Endodermal cell (in vitro differentiated cells): ENCODE data around the gene TMEM254. TPM values are rescaled to one million over a fixed set of nuclear protein-coding genes. Genes with fewer than 3 reads are reported as not detected.
"Not testable (repeated sequence)": the region's sequence is repeated elsewhere in the genome, so short reads cannot be mapped to it uniquely, and the experiment has no call there.

Experiments
- DNase-seq: peaks from one replicate; pipeline ENCODE4 v3.0.0-alpha.2; 2017
- H3K27ac ChIP-seq: 2 replicates; pipeline ENCODE4 v1.5.1; 2013; ENCODE audit warnings: mild to moderate bottlenecking, low read depth, low read length, moderate library complexity
- H3K27me3 ChIP-seq: 2 replicates; pipeline ENCODE4 v1.6.1; 2013; ENCODE audit warnings: mild to moderate bottlenecking, low read length, moderate library complexity; ENCODE audit not compliant: insufficient read depth, control insufficient read depth, poor library complexity, severe bottlenecking
- H3K36me3 ChIP-seq: 2 replicates; pipeline ENCODE4 v1.7.0; 2013; ENCODE audit warnings: mild to moderate bottlenecking, low read length, moderate library complexity; ENCODE audit not compliant: control insufficient read depth, insufficient read depth
- H3K4me1 ChIP-seq: one replicate; pipeline ENCODE4 v1.7.0; 2013; ENCODE audit warnings: low read length; ENCODE audit not compliant: control insufficient read depth, insufficient read depth
- H3K4me3 ChIP-seq: 2 replicates; pipeline ENCODE4 v1.5.1; 2013; ENCODE audit warnings: mild to moderate bottlenecking, low read length, moderate library complexity
- H3K9ac ChIP-seq: 2 replicates; pipeline ENCODE4 v1.6.1; 2013; ENCODE audit warnings: mild to moderate bottlenecking, low read length, moderate library complexity; ENCODE audit not compliant: poor library complexity, severe bottlenecking; ENCODE audit errors: extremely low read depth
- H3K9me3 ChIP-seq: 2 replicates; pipeline ENCODE4 v1.6.1; 2013; ENCODE audit warnings: mild to moderate bottlenecking, low read length, moderate library complexity; ENCODE audit not compliant: control insufficient read depth
- H3K27ac Mint-ChIP-seq: 2 replicates; pipeline ENCODE4 v1.8.0; 2020; ENCODE audit warnings: mixed read lengths
- H3K27me3 Mint-ChIP-seq: 2 replicates; pipeline ENCODE4 v1.8.0; 2021; ENCODE audit warnings: mild to moderate bottlenecking, mixed read lengths; ENCODE audit not compliant: insufficient read depth
- H3K36me3 Mint-ChIP-seq: 2 replicates; pipeline ENCODE4 v1.8.0; 2020; ENCODE audit warnings: low read depth, mixed read lengths
- H3K4me1 Mint-ChIP-seq: 2 replicates; pipeline ENCODE4 v1.8.0; 2020; ENCODE audit warnings: mixed read lengths
- H3K4me3 Mint-ChIP-seq: 2 replicates; pipeline ENCODE4 v1.8.0; 2020; ENCODE audit warnings: mild to moderate bottlenecking, moderate library complexity, mixed read lengths
- H3K9me3 Mint-ChIP-seq: 2 replicates; pipeline ENCODE4 v1.8.0; 2020; ENCODE audit warnings: mild to moderate bottlenecking, mixed read lengths
- WGBS, 2 experiments: methylation state at CpG; one replicate each; pipeline versions ENCODE4 v1.1.5 to v1.1.7; 2013; ENCODE audit warnings: missing lambda C conversion rate in 2 of 2, mixed read lengths in 1 of 2; ENCODE audit not compliant: insufficient coverage in 1 of 2, insufficient read length in 1 of 2; 5-methylcytosine and 5-hydroxymethylcytosine counted together
- long read RNA-seq, 4 experiments: library from polyadenylated mRNA in 2 of 4; library from RNA in 1 of 4; library from capped mRNA in 1 of 4; stranded (forward) in 3 of 4; unstranded in 1 of 4; transcript quantifications; one replicate each; pipeline ENCODE4 v2.0.0, GENCODE V29; 2020 to 2021; ENCODE audit warnings: inconsistent platforms in 1 of 4
- polyA plus RNA-seq, 2 experiments: library from polyadenylated mRNA; stranded (reverse); fragments of 50-300 nt; gene quantifications; one replicate each; pipeline ENCODE4 v1.2.3, GENCODE V29; 2013
- total RNA-seq, 2 donors: library from RNA; stranded (reverse); fragmentation: NEBNext Ultra II Directional in 1 of 2; extraction: Animal tissue kit (Norgen Biotek cat#: 25700) in 1 of 2; gene quantifications; 2 replicates in 1 of 2; 3 replicates in 1 of 2; pipeline ENCODE4 v1.2.1, GENCODE V29; 2021
- TF ChIP-seq, protein P1 (sequence below): fragments of 200-600 bp; sonication (generic); conservative IDR thresholded peaks from 2 replicates; pipeline ENCODE4 v1.5.0; 2021; ENCODE audit warnings: antibody characterized with exemption, mild to moderate bottlenecking

Gene TMEM254, protein sequence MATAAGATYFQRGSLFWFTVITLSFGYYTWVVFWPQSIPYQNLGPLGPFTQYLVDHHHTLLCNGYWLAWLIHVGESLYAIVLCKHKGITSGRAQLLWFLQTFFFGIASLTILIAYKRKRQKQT
- 10 to 100 TPM; 31.5 to 31.9 TPM for total RNA-seq
- 47.5 TPM for polyA plus RNA-seq (2013, experiment 1 of 2)
- polyA plus RNA-seq (2013, experiment 2 of 2) = 45.7 TPM
- long read RNA-seq, experiment 1, transcript TMEM254-205 (4 exons, 2,042 nt) = major isoform, 11 of 28 reads
- long read RNA-seq, experiment 1, partial matches to known transcripts = 15 of 28 reads
- long read RNA-seq, experiment 1, other reads (novel, unspliced or antisense) = 1 of 28 reads
- long read RNA-seq, experiment 2, transcript TMEM254-205 (4 exons, 2,042 nt) = major isoform, 65 of 95 reads
- long read RNA-seq, experiment 2, transcript TMEM254-209 (4 exons, 1,963 nt) = minor isoform, 10 of 95 reads
- long read RNA-seq, experiment 2, partial matches to known transcripts = 6 of 95 reads
- long read RNA-seq, experiment 2, other reads (novel, unspliced or antisense) = 4 of 95 reads
- long read RNA-seq, experiment 3, transcript TMEM254-205 (4 exons, 2,042 nt) = major isoform, 100 of 136 reads
- long read RNA-seq, experiment 3, transcript TMEM254-203 (5 exons, 860 nt) = minor isoform, 8 of 136 reads
- long read RNA-seq, experiment 3, transcript TMEM254-209 (4 exons, 1,963 nt) = minor isoform, 11 of 136 reads
- long read RNA-seq, experiment 3, partial matches to known transcripts = 2 of 136 reads
- long read RNA-seq, experiment 3, other reads (novel, unspliced or antisense) = 6 of 136 reads
- long read RNA-seq, experiment 4, transcript TMEM254-205 (4 exons, 2,042 nt) = major isoform, 87 of 116 reads
- long read RNA-seq, experiment 4, transcript TMEM254-209 (4 exons, 1,963 nt) = minor isoform, 15 of 116 reads
- long read RNA-seq, experiment 4, partial matches to known transcripts = 3 of 116 reads
- long read RNA-seq, experiment 4, other reads (novel, unspliced or antisense) = 2 of 116 reads

DNA sequence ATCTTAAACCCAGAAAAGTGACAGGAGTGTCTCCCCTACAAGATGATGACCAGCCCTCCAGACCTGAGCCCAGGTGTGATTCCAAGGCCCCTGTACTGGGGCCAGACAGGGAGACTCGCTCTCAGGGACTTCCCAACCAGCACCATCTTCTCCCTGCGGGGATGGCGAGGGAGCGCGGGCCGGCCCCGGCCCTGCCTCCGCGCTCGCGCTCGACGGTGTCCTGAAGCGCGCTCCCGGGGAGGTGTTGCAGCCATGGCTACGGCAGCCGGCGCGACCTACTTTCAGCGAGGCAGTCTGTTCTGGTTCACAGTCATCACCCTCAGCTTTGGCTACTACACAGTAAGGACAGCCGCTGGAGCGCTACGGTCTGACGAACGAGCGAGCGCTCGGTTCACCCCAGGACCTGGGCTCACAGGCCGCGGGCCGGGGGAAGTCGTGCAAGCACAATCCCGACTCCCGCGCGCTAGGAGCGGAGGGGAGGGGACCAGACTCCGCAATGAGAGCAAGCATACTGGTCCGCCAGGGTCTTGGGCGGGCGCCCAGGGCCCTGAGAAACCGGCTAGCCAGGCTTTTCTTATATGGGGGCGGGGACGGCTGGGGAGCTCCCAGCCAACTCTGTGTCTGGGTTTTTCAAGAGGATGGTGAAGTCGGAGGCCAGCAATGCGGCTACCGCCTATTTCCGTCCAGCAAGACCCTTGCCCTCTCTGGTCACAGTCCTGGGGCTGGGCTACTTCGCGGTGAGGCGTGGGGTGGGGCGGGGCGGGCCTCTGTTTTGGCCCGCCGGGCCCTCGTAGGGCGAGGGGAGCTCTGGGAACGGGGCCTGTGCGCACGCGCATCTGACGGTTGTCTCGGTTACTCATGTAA, at the start of gene TMEM254:
TSS of gene TMEM254 (plus strand) at position 218 of the 864 bp plus-strand sequence. CDS start at position 253, 35 bp downstream.
- Mint-ChIP-seq H3K36me3 (peaks cover 6% of the 10 kb centered on the region), H3K9me3 (no peaks in the 10 kb centered on the region), H3K4me3 (peak within 1 kb of the TSS; percentile 73), H3K4me1 (peaks cover 15% of the 10 kb centered on the region), H3K27ac (peak within 1 kb of the TSS; percentile 93), H3K27me3 (no peaks in the 10 kb centered on the region)
- WGBS, 2 experiments = 0% methylated on average over 15 to 64 of the region's 64 CpGs
- Histone ChIP-seq H3K27ac (peak within 1 kb of the TSS; percentile 90), H3K9me3 (peaks cover 6% of the 10 kb centered on the region), H3K36me3 (no peaks in the 10 kb centered on the region), H3K4me3 (peak within 1 kb of the TSS; percentile 97), H3K9ac (peak within 1 kb of the TSS; percentile 79), H3K4me1 (peaks cover 8% of the 10 kb centered on the region), H3K27me3 (no peaks in the 10 kb centered on the region)
- TF ChIP-seq, protein P1, sequence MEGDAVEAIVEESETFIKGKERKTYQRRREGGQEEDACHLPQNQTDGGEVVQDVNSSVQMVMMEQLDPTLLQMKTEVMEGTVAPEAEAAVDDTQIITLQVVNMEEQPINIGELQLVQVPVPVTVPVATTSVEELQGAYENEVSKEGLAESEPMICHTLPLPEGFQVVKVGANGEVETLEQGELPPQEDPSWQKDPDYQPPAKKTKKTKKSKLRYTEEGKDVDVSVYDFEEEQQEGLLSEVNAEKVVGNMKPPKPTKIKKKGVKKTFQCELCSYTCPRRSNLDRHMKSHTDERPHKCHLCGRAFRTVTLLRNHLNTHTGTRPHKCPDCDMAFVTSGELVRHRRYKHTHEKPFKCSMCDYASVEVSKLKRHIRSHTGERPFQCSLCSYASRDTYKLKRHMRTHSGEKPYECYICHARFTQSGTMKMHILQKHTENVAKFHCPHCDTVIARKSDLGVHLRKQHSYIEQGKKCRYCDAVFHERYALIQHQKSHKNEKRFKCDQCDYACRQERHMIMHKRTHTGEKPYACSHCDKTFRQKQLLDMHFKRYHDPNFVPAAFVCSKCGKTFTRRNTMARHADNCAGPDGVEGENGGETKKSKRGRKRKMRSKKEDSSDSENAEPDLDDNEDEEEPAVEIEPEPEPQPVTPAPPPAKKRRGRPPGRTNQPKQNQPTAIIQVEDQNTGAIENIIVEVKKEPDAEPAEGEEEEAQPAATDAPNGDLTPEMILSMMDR = no peak
- DNase-seq = peak; percentile 96

DNA sequence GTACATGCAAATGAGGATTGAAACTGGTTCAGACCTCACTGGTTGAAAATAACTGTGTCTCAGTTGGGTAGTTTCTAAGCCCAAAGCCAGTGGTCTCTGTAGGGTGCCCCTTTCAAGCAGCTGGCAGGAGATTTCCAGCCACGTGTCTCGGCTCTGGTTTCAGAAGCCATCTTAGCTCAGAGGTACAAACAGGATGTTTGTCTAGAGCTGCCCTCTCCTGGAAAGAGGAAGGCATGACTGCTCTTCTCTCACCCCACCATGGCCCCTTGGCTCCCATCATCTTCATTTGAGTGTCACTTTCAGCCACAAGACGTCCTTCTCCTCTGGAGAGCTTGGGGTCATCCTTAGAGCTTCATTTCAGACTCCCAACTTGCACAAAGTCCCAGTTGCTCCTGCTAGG, 49.3 kb upstream of the TMEM254 start:
- H3K4me3 Mint-ChIP-seq, H3K4me1 Mint-ChIP-seq: not testable (repeated sequence)
- peak; percentile 75 for DNase-seq

GRCh38 chr10:80029865-80030264, 48.6 kb upstream of the TMEM254 start:
- not testable (repeated sequence) for H3K4me1 Mint-ChIP-seq, H3K4me3 ChIP-seq, H3K4me3 Mint-ChIP-seq, H3K9ac ChIP-seq, H3K9me3 ChIP-seq, H3K9me3 Mint-ChIP-seq, H3K27me3 Mint-ChIP-seq, H3K36me3 Mint-ChIP-seq, H3K4me1 ChIP-seq, H3K27me3 ChIP-seq, H3K27ac Mint-ChIP-seq, DNase-seq, H3K27ac ChIP-seq, H3K36me3 ChIP-seq
- 53% methylated on average over 5 of the region's 5 CpGs; no CpG with 5 or more reads in 1 of the 2 experiments for WGBS, 2 experiments

More for the DNA sequence above, 49.3 kb upstream of the TMEM254 start:
- not testable (repeated sequence) for H3K4me3 ChIP-seq, H3K36me3 Mint-ChIP-seq, H3K9me3 ChIP-seq, H3K27ac Mint-ChIP-seq, H3K36me3 ChIP-seq, H3K9me3 Mint-ChIP-seq, H3K27me3 Mint-ChIP-seq, H3K4me1 ChIP-seq, H3K27ac ChIP-seq, H3K9ac ChIP-seq, H3K27me3 ChIP-seq
- TF ChIP-seq, protein P1 = peak; percentile 63
- 43 to 61% methylated on average over 1 to 3 of the region's 3 CpGs for WGBS, 2 experiments
